Right lobe of liver (tissue), 6 donors: Measurements from ENCODE around the gene LSM3. TPM values are rescaled to one million over a fixed set of nuclear protein-coding genes. Genes with fewer than 3 reads are reported as not detected.

ENCODE experiments used
- ATAC-seq, 4 donors: fragments of 200-7000 bp; cut with Tn5 transposase; one replicate each; pipeline ENCODE4 v1.9.1; 2020; ENCODE audit warnings: mild to moderate bottlenecking in 4 of 4, moderate library complexity in 4 of 4
- DNase-seq, 3 donors: peaks; one replicate each; pipeline ENCODE4 v3.0.0-alpha.2; 2020
- H3K27ac ChIP-seq, 3 donors: fragments of 200-600 bp; one replicate each; pipeline ENCODE4 v1.8.0; 2022
- H3K27me3 ChIP-seq, 2 donors: fragments of 200-600 bp; one replicate each; pipeline ENCODE4 v1.8.0; 2022
- H3K36me3 ChIP-seq, 4 donors: fragments of 200-600 bp; sonication (generic) in 1 of 4; one replicate each; pipeline versions ENCODE4 v1.5.1 to v1.8.0; 2017 to 2022; ENCODE audit warnings: control low read depth in 1 of 4
- H3K4me1 ChIP-seq, 4 donors: fragments of 200-600 bp; sonication (generic) in 1 of 4; one replicate each; pipeline versions ENCODE4 v1.5.1 to v1.8.0; 2017 to 2022; ENCODE audit warnings: control low read depth in 1 of 4
- H3K4me3 ChIP-seq, 3 donors: fragments of 200-600 bp; one replicate each; pipeline ENCODE4 v1.8.0; 2022
- H3K9me3 ChIP-seq, 4 donors: fragments of 200-600 bp; sonication (generic) in 1 of 4; one replicate each; pipeline versions ENCODE4 v1.5.1 to v1.8.0; 2017 to 2022; ENCODE audit warnings: control low read depth in 1 of 4
- POLR2A ChIP-seq: fragments of 450-650 bp; IDR thresholded peaks from one replicate; pipeline ENCODE4 v1.6.1; 2017; ENCODE audit warnings: antibody characterized with exemption, mild to moderate bottlenecking
- WGBS: methylation state at CpG from one replicate; pipeline ENCODE4 v1.1.6; 2018; ENCODE audit warnings: low coverage, low lambda C conversion rate; ENCODE audit not compliant: insufficient coverage; ENCODE audit errors: missing lambda C conversion rate; 5-methylcytosine and 5-hydroxymethylcytosine counted together
- intact Hi-C, 2 donors: fragments of 100-400 bp; cut with DNase I; formaldehyde crosslinking; loops; one replicate each; pipeline versions ENCODE4 v1.11.2 to v1.14.1; 2022
- total RNA-seq, 6 experiments: library from RNA; depleted of rRNA in 2 of 6; stranded (reverse); fragments of >200 nt in 2 of 6; fragmentation: NEBNext Ultra II Directional in 3 of 6; extraction: Animal tissue kit (Norgen Biotek cat#: 25700) in 3 of 6; gene quantifications; one replicate each; pipeline versions ENCODE4 v1.1.0 to v1.2.4, GENCODE V29; 2016 to 2023
- TF ChIP-seq, protein P1 (sequence below), 4 donors: fragments of 200-600 bp in 3 of 4; fragments of 450-650 bp in 1 of 4; IDR thresholded peaks; one replicate each; pipeline versions ENCODE4 v1.5.1 to v1.8.0; 2016 to 2022; ENCODE audit warnings: antibody characterized with exemption in 4 of 4, mild to moderate bottlenecking in 2 of 4
- donor health status: DM: no; HTN: yes; CAD: no.
- donor health status: DM: no; HTN: no; CAD: no.
- donor health status: DM: no; HTN: no; CAD: no.
- donor health status: DM: no; HTN: yes; CAD: no.
- donor health status: DM: no; HTN: yes; CAD: no.

Gene LSM3
- total RNA-seq, 6 experiments from 2014 or later, result 4.5 to 7.4 (median 6.1) TPM

DNA sequence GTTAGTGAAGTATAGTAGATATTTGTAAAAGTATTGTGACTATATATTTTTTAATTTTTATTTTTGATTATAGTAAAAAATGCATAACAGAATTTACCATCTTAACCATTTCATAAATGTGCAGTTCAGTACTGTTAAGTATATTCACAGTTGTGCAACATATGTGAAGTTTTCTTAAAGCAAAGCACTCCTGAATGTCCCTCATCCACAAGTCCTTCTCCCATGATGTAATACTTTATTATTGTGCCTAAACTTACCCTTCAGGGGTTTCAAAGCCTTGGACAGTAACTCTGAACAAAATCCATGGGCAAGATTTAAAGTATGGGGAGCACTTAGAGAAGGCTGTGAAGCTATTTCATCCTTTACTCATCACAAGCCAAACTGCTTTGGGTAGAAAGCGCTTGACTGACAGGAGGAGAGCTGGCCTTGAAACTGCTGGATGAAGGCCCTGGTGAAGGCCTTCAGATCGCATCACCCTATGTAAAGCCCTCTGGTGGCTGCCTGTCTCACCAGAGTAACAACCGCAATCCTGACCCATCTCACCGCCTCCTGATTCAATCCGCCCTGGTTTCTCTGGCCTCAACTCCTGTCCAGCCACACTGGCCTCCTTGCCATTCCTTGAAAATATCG lies 28.0 kb downstream of the LSM3 start:
- DNase-seq (no peak), ATAC-seq (no peak)
- intact Hi-C loops, result loop anchor here (10.0 kb wide), 2 partner anchors 58 to 258 kb away; no protein-coding TSS in a partner anchor
- WGBS, result 86% methylated on average over 1 of the region's 6 CpGs
- TF ChIP-seq POLR2A, result no peak
- TF ChIP-seq, protein P1, sequence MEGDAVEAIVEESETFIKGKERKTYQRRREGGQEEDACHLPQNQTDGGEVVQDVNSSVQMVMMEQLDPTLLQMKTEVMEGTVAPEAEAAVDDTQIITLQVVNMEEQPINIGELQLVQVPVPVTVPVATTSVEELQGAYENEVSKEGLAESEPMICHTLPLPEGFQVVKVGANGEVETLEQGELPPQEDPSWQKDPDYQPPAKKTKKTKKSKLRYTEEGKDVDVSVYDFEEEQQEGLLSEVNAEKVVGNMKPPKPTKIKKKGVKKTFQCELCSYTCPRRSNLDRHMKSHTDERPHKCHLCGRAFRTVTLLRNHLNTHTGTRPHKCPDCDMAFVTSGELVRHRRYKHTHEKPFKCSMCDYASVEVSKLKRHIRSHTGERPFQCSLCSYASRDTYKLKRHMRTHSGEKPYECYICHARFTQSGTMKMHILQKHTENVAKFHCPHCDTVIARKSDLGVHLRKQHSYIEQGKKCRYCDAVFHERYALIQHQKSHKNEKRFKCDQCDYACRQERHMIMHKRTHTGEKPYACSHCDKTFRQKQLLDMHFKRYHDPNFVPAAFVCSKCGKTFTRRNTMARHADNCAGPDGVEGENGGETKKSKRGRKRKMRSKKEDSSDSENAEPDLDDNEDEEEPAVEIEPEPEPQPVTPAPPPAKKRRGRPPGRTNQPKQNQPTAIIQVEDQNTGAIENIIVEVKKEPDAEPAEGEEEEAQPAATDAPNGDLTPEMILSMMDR (IDR thresholded peaks at IDR 0.05), result no peak
- H3K4me3 ChIP-seq, result no peak overlapping the region
- H3K36me3 ChIP-seq, result no peaks in the 10 kb centered on the region
- no peaks in the 10 kb centered on the region for H3K27me3 ChIP-seq
- H3K4me1 ChIP-seq, result peaks cover 0 to 34% (median 15%) of the 10 kb centered on the region in 4 donors
- no peak overlapping the region for H3K27ac ChIP-seq
- H3K9me3 ChIP-seq, result no peaks in the 10 kb centered on the region

DNA sequence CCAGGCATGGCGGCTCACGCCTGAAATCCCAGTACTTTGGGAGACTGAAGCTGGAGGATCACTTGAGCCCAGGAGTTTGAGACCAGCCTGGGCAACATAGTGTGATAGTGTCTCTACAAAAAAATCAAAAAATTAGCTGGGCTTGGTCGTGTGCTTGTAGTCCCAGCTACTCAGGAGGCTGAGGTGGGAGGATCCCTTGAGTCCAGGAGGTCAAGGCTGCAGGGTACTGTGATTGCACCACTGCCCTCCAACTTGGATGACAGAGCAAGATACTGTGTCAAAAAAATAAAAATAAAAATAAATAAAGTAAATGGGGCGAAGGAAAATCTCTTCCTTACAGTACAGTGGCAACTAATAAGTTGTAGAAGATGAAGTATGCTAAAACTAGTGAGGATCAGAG lies 29.6 kb downstream of the LSM3 start:
- 98% methylated on average over 4 of the region's 4 CpGs for WGBS
- H3K27me3 ChIP-seq, result no peaks in the 10 kb centered on the region
- no peak for TF ChIP-seq POLR2A
- H3K4me3 ChIP-seq, result no peak overlapping the region
- intact Hi-C loops, result loop anchor here (10.0 kb wide), 2 partner anchors 57 to 257 kb away; no protein-coding TSS in a partner anchor
- no peaks in the 10 kb centered on the region for H3K9me3 ChIP-seq
- ATAC-seq (no peak), DNase-seq (no peak)
- peaks cover 0 to 22% (median 9%) of the 10 kb centered on the region in 4 donors for H3K4me1 ChIP-seq
- no peak overlapping the region for H3K27ac ChIP-seq
- H3K36me3 ChIP-seq, result no peaks in the 10 kb centered on the region

DNA sequence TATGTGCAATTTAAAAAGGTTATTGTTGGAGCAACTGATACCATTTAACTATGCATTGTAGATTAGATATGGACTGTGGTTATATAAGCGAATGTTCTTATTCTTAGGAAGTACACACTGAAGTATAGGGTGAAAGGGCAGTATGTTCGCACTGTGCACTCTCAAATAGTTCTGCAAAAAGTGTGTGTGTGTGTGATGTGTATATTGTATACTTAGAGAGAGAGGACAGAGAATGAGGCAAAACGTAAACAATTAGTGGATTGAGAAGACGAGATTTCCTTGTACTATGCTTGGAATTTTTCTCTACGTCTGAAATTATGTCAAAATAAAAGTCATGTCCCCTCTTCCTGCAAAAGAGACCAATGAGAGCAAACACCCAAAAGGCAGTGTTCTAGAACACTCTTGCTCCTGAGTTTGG lies 30.4 kb downstream of the LSM3 start:
- no peak for DNase-seq
- ATAC-seq, result no peak
- intact Hi-C loops, result loop anchor here (10.0 kb wide), 2 partner anchors 56 to 256 kb away; no protein-coding TSS in a partner anchor

DNA sequence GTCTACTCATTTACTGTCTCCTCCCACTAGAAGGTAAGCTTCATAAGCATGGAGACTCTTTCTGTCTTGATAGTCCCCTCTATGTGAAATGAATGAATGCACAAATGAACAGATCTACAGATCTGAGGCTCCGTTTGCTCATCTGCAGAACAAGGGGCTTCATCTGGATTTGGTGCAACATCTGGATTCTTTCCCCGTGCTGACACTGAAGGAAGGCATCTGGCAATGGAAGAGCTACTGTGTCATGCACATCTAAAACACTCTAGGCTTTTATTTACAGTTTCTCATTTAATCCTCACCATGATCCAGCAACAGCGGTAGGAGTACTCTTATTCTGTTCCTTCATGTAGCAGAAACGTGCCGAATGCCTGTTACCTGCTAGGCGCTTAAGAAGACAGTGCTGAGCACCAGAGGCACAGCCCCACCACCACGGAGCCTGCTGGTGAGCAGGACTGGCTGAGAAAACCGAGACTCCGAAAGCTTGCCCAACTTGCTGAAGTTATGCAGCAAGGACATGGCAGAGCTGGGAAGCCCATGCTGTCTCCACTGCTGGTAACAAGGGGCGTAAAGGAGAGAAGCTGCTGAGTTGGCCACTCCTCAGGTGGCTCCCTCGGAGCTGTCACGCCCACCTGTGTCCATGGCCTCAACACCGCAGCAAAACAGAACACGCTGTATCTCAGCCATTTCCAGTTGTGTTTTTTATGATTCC lies 31.1 kb downstream of the LSM3 start:
- intact Hi-C loops, result loop anchor here (10.0 kb wide), 2 partner anchors 55 to 255 kb away; no protein-coding TSS in a partner anchor
- Histone ChIP-seq H3K4me3 (no peak overlapping the region), H3K4me1 (peaks cover 0 to 7% (median under 1%) of the 10 kb centered on the region in 4 donors), H3K9me3 (no peaks in the 10 kb centered on the region), H3K27me3 (no peaks in the 10 kb centered on the region), H3K27ac (no peak overlapping the region), H3K36me3 (no peaks in the 10 kb centered on the region)
- no peak for ATAC-seq
- TF ChIP-seq, protein P1 (IDR thresholded peaks at IDR 0.05), result no peak
- TF ChIP-seq POLR2A, result no peak
- no peak for DNase-seq
- 92% methylated on average over 10 of the region's 14 CpGs for WGBS

More for the DNA sequence above, 30.4 kb downstream of the LSM3 start:
- H3K27me3 ChIP-seq, result no peaks in the 10 kb centered on the region
- peaks cover 0 to 14% (median 5%) of the 10 kb centered on the region in 4 donors for H3K4me1 ChIP-seq
- no peaks in the 10 kb centered on the region for H3K9me3 ChIP-seq
- no peak for TF ChIP-seq POLR2A
- TF ChIP-seq, protein P1 (IDR thresholded peaks at IDR 0.05), result no peak
- H3K4me3 ChIP-seq, result no peak overlapping the region
- no peaks in the 10 kb centered on the region for H3K36me3 ChIP-seq
- no peak overlapping the region for H3K27ac ChIP-seq
- WGBS, result 82% methylated on average over 5 of the region's 5 CpGs

DNA sequence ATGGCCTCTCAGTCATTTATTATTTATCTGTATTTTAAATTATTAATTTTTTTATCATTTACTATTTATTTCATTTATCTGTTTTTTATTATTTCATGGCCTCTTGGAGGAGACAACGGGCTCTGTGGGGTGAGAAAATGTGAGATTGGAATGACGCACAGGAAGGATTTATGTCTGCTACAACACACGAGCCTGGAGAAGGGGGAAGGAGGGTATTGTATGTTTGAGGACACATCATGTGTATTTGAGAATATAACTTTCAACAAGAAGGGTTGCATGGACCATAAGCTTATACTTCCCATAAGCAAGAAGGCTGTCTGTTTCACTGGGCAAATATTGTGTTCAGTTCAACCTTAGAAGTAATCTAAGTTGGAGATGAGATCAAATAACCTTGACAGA lies 31.7 kb downstream of the LSM3 start:
- no peak for DNase-seq
- no peaks in the 10 kb centered on the region for H3K36me3 ChIP-seq
- 83% methylated on average over 3 of the region's 3 CpGs for WGBS
- ATAC-seq, result no peak
- no peak for TF ChIP-seq POLR2A
- TF ChIP-seq, protein P1 (IDR thresholded peaks at IDR 0.05), result no peak
- H3K27ac ChIP-seq, result no peak overlapping the region
- no peaks in the 10 kb centered on the region for H3K27me3 ChIP-seq
- intact Hi-C loops, result no loop called here
- H3K9me3 ChIP-seq, result no peaks in the 10 kb centered on the region
- H3K4me1 ChIP-seq, result peaks cover 0 to 3% (median 0%) of the 10 kb centered on the region in 4 donors
- H3K4me3 ChIP-seq, result no peak overlapping the region
